ENCODE data around the gene NLE1. TPM values are rescaled to one million over a fixed set of nuclear protein-coding genes. Genes with fewer than 3 reads are reported as not detected.
"Not testable (repeated sequence)": the region's sequence is repeated elsewhere in the genome, so short reads cannot be mapped to it uniquely, and the experiment has no call there.

NLE1 gene
- total RNA-seq, 1 donor from 2014 or later = 25.8 TPM

DNA sequence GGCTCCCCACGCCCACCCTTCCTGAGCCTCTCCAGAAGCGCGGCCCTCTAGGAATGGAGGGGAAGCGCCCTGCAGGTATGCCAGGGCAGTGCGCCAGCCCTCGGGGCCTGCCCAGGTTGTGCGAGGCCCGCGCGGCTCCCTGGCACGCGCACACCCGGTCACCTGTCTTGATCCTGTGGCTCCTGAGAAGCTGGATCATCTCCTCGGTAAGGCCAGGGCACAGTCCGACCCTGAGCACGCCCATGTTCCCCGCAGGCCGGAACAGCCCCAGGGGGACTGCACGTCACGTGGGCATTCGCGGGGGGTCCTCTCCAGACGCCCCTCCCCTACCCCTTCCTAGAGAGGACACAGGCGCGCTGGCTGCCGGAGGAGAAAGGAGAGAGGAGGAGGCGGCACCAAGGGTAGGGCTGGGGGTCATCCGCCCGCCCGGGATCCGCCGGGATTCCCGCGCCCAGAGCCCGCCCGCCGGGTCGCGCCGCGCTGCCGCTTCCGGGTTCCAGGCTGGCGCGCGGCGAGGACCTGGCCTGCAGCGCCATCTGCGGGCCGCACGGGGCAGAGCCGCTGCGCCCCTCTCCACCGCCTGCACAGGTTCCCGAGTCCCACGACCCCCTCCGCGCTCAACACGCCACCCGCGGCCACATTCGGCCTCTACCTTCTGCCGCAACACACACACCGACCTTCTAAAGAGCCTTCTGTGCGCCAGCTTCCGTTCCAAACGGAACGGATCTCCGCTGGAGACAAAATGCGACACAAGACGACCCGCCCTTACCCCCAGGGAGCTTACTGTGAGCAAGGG lies 22.5 kb downstream of the NLE1 start, which contains the start of gene RAD51D:
TSS of gene RAD51D (minus strand) at position 491 of the 796 bp plus-strand sequence. CDS start at position 244, 247 bp downstream.
- Histone ChIP-seq H3K4me1 (peaks cover 16% of the 10 kb centered on the region), H3K36me3 (no peaks in the 10 kb centered on the region), H3K9me3 (no peaks in the 10 kb centered on the region), H3K27ac (peak within 1 kb of the TSS; percentile 76), H3K4me3 (peak within 1 kb of the TSS; percentile 70 to 98), H3K27me3 (no peaks in the 10 kb centered on the region)
- intact Hi-C loops (cut with DNase I) = loop anchor here (5.0 to 10.0 kb wide), 2 partner anchors 575 to 697 kb away; no protein-coding TSS in a partner anchor
- TF ChIP-seq, protein P1, sequence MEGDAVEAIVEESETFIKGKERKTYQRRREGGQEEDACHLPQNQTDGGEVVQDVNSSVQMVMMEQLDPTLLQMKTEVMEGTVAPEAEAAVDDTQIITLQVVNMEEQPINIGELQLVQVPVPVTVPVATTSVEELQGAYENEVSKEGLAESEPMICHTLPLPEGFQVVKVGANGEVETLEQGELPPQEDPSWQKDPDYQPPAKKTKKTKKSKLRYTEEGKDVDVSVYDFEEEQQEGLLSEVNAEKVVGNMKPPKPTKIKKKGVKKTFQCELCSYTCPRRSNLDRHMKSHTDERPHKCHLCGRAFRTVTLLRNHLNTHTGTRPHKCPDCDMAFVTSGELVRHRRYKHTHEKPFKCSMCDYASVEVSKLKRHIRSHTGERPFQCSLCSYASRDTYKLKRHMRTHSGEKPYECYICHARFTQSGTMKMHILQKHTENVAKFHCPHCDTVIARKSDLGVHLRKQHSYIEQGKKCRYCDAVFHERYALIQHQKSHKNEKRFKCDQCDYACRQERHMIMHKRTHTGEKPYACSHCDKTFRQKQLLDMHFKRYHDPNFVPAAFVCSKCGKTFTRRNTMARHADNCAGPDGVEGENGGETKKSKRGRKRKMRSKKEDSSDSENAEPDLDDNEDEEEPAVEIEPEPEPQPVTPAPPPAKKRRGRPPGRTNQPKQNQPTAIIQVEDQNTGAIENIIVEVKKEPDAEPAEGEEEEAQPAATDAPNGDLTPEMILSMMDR (IDR thresholded peaks at IDR 0.05) = peak; percentile 82 to 99 (median 85)
- TF ChIP-seq POLR2AphosphoS5 (IDR thresholded peaks at IDR 0.05; ENCODE audit: insufficient read depth in 1 of 2, low read depth in 1 of 2) (peak in 1 of 2 donors; percentile 54), POLR2A (IDR thresholded peaks at IDR 0.05) (no peak)
- DNase-seq (ENCODE audit: extremely low spot score in 2 of 2) = no peak

DNA sequence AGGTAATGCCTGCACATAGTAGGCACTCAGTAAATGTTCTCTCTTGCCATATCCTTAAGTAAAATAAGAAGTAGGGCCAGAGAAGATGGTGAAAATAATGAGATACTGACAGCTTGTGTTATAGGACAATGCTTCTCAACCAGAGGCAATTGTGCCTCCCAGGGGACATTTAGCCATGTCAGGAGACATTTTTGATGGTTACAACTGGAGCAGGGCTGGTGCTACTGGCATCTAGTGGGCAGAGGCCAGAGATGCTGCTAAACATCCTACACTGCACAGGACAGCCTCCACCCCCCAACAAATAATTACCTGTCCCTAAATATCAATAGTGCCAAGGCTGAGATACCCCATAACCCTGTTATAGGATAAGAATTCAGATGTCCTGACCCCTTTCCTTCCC lies 24.1 kb downstream of the NLE1 start:
- intact Hi-C loops (cut with DNase I) = loop anchor here (5.0 to 10.0 kb wide), 2 partner anchors 573 to 696 kb away; no protein-coding TSS in a partner anchor
- no peak overlapping the region for H3K4me3 ChIP-seq
- TF ChIP-seq POLR2AphosphoS5 (IDR thresholded peaks at IDR 0.05; ENCODE audit: insufficient read depth in 1 of 2, low read depth in 1 of 2) = no peak
- TF ChIP-seq, protein P1 (IDR thresholded peaks at IDR 0.05) = no peak
- no peak for TF ChIP-seq POLR2A (IDR thresholded peaks at IDR 0.05)
- no peaks in the 10 kb centered on the region for H3K27me3 ChIP-seq
- H3K27ac ChIP-seq = no peak overlapping the region
- no peak for DNase-seq (ENCODE audit: extremely low spot score in 2 of 2)
- peaks cover 16% of the 10 kb centered on the region for H3K4me1 ChIP-seq
- no peaks in the 10 kb centered on the region for H3K36me3 ChIP-seq
- no peaks in the 10 kb centered on the region for H3K9me3 ChIP-seq

DNA sequence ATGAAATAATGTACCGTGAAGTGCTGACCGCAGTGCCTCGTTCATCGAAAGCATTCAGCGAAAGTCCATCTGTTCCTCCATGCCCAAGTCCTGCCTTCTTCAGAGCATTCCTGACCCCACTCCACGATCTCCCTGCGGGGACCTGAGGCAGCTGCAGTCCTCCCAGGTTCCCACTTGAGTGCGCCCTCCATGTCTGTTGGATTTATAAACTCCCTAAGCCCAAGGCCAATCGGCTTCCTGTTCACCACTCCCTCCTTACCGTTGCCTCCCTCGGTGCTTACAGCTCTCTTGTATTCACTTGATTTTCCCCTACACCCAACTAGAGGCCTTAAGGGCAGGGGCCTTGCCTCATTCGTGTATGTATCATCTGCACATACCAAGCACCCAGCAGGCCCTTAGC lies 25.3 kb downstream of the NLE1 start:
- no peak overlapping the region for H3K4me3 ChIP-seq
- H3K27me3 ChIP-seq = no peaks in the 10 kb centered on the region
- intact Hi-C loops (cut with DNase I) = loop anchor here (5.0 to 10.0 kb wide), 2 partner anchors 572 to 695 kb away; no protein-coding TSS in a partner anchor
- no peaks in the 10 kb centered on the region for H3K9me3 ChIP-seq
- no peak for TF ChIP-seq POLR2AphosphoS5 (IDR thresholded peaks at IDR 0.05; ENCODE audit: insufficient read depth in 1 of 2, low read depth in 1 of 2)
- TF ChIP-seq, protein P1 (IDR thresholded peaks at IDR 0.05) = no peak
- TF ChIP-seq POLR2A (IDR thresholded peaks at IDR 0.05) = no peak
- no peak overlapping the region for H3K27ac ChIP-seq
- peaks cover 16% of the 10 kb centered on the region for H3K4me1 ChIP-seq
- no peak for DNase-seq (ENCODE audit: extremely low spot score in 2 of 2)
- no peaks in the 10 kb centered on the region for H3K36me3 ChIP-seq

DNA sequence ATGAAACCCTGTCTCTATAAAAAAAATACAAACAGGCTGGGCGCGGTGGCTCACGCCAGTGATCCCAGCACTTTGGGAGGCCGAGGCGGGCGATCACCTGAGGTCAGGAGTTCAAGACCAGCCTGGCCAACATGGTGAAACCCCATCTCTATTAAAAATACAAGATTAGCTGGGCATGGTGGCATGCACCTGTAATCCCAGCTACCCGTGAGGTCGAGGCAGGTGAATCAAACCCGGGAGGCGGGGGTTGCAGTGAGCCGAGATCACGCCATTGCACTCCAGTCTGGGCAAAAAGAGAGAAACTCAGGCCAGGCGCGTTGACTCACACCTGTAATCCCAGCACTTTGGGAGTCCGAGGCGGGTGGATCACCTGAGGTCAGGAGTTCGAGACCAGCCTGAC lies 31.3 kb downstream of the NLE1 start:
- DNase-seq (ENCODE audit: extremely low spot score in 2 of 2) = not testable (repeated sequence)
- intact Hi-C loops (cut with DNase I) = loop anchor here (10.0 kb wide), 1 partner anchor 566 kb away; no protein-coding TSS in a partner anchor

DNA sequence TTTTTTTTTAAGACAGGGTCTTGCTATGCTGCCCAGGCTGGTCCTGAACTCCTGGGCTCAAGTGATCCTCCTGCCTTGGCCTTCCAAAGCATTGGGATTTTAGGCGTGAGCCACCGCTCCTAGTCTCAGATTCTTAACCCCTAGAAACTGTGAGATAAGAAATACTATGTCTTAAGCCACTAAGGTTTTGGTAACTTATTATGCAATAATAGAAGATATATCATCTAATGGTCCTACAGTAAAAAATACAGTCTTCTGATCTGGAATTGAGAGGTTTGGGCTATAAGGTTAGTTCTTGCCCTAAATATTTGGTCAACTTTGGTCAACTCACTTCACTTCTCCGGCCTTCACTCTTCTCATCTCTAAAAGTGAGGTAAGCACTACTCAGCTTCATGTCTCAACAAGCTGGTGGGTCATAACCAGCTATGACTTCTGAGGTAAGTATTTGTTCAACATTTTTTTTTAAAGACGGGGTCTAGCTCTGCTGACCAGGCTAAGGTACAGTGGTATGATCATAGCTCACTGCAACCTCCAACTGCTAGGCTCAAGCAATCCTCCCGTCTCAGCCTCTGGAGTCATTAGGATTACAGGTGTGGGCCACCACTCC lies 37.2 kb downstream of the NLE1 start:
- TF ChIP-seq POLR2AphosphoS5 (IDR thresholded peaks at IDR 0.05; ENCODE audit: insufficient read depth in 1 of 2, low read depth in 1 of 2) (no peak), POLR2A (IDR thresholded peaks at IDR 0.05) (no peak)
- TF ChIP-seq, protein P1 (IDR thresholded peaks at IDR 0.05) = no peak
- Histone ChIP-seq H3K27me3 (no peaks in the 10 kb centered on the region), H3K36me3 (peaks cover 0 to 33% of the 10 kb centered on the region in 2 donors), H3K4me3 (no peak overlapping the region), H3K27ac (no peak overlapping the region), H3K9me3 (no peaks in the 10 kb centered on the region), H3K4me1 (no peaks in the 10 kb centered on the region)
- intact Hi-C loops (cut with DNase I) = no loop called here
- no peak for DNase-seq (ENCODE audit: extremely low spot score in 2 of 2)

More for the DNA sequence above, 31.3 kb downstream of the NLE1 start:
- H3K4me1 ChIP-seq, H3K27ac ChIP-seq, H3K9me3 ChIP-seq, H3K27me3 ChIP-seq, H3K4me3 ChIP-seq, H3K36me3 ChIP-seq: not testable (repeated sequence)
